Chondrocyte (in vitro differentiated cells): ENCODE results near the gene RSU1. TPM values are rescaled to one million over a fixed set of nuclear protein-coding genes. Genes with fewer than 3 reads are reported as not detected.

Experiments used
- DNase-seq: peaks from one replicate; pipeline ENCODE4 v3.0.0; 2021; ENCODE audit warnings: mixed read lengths, low spot score
- H3K27ac Mint-ChIP-seq: one replicate; pipeline ENCODE4 v1.8.0; 2021; ENCODE audit warnings: mild to moderate bottlenecking, moderate library complexity, mixed read lengths; ENCODE audit not compliant: unreplicated experiment
- H3K27me3 Mint-ChIP-seq: 2 replicates; pipeline ENCODE4 v1.8.0; 2021; ENCODE audit warnings: low read depth, mixed read lengths
- H3K36me3 Mint-ChIP-seq: 2 replicates; pipeline ENCODE4 v1.8.0; 2021; ENCODE audit warnings: low read depth, mixed read lengths
- H3K4me1 Mint-ChIP-seq: 2 replicates; pipeline ENCODE4 v1.8.0; 2021; ENCODE audit warnings: low read depth, mild to moderate bottlenecking, mixed read lengths
- H3K4me3 Mint-ChIP-seq: one replicate; pipeline ENCODE4 v1.8.0; 2021; ENCODE audit warnings: mild to moderate bottlenecking, moderate library complexity, mixed read lengths; ENCODE audit not compliant: unreplicated experiment
- H3K9me3 Mint-ChIP-seq: 2 replicates; pipeline ENCODE4 v1.8.0; 2021; ENCODE audit warnings: low read depth, mixed read lengths
- CTCF ChIP-seq: fragments of 200-600 bp; sonication (generic); IDR thresholded peaks from 2 replicates; pipeline ENCODE4 v1.5.0; 2021; ENCODE audit warnings: antibody characterized with exemption, mild to moderate bottlenecking, moderate library complexity
- total RNA-seq: library from RNA; stranded (reverse); gene quantifications from 3 replicates; pipeline ENCODE4 v1.2.1, GENCODE V29; 2021

Gene RSU1
- total RNA-seq, 1 donor from 2014 or later = 165 TPM

DNA sequence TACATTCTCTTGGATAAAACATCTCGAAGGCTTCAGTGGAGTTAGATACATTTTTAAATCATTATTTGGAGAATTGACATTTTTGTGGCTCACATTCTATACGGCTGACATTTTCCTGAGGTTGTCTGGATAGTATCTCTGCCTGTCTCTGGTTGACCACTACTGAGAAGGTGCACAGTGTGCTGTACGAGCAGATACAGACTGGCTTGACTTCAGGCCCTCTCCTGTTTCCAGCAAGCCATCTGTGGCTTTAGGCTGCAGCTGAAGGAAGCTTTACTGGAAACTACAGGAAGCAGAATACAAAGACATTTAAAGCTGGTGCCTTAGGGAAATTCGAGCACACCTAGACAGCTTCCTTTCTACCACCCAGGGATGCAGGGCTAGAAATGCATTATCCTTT is 39.3 kb upstream of the RSU1 start:
- Mint-ChIP-seq H3K36me3 (no peaks in the 10 kb centered on the region), H3K9me3 (peaks cover 8% of the 10 kb centered on the region), H3K4me1 (peaks cover 18% of the 10 kb centered on the region), H3K27me3 (no peaks in the 10 kb centered on the region), H3K27ac (no peak overlapping the region), H3K4me3 (no peak overlapping the region)
- DNase-seq = no peak
- TF ChIP-seq CTCF = no peak

DNA sequence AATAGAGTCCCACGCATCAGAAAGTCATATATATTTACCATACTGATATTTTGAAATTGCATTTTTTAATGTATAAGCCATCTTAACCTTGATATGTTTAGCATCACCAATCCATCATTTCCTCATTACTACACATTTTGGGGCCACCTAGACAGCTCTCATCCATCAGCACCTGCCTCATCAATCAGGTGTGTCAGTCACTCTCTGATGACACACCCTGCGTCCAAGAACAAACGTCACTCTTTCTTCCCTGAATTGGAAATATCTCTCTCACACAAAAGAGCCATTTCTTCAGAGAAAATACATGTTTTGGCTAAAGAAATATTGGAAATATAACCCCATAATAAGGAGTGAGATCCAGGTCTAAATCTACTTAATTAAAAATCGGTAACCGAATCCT is 38.9 kb upstream of the RSU1 start:
- H3K4me1 Mint-ChIP-seq = peaks cover 18% of the 10 kb centered on the region
- H3K4me3 Mint-ChIP-seq = no peak overlapping the region
- H3K27ac Mint-ChIP-seq = peak overlapping the region; percentile 49
- no peaks in the 10 kb centered on the region for H3K36me3 Mint-ChIP-seq
- H3K9me3 Mint-ChIP-seq = peaks cover 8% of the 10 kb centered on the region
- no peak for TF ChIP-seq CTCF
- H3K27me3 Mint-ChIP-seq = no peaks in the 10 kb centered on the region
- no peak for DNase-seq

DNA sequence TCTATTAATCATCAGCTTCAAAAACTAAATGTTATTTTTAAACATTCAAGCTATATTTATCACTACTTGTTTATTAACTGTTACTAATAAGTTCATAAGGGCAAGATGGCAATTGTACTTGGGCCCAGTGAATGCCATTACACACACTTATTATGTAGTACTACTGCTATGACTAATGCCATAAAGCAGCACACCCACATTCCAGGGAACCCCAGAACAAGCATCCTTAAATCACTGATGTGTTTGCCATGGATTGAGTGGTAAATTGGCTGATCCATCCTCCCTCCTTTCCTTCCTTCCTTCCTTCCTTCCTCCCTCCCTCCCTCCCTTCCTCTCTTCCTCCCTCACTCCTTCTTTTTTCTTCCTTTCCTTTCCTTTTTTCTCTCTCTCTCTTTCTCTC is 37.4 kb upstream of the RSU1 start:
- Mint-ChIP-seq H3K9me3 (no peaks in the 10 kb centered on the region), H3K27me3 (no peaks in the 10 kb centered on the region), H3K4me1 (peaks cover 19% of the 10 kb centered on the region), H3K27ac (no peak overlapping the region), H3K36me3 (no peaks in the 10 kb centered on the region), H3K4me3 (no peak overlapping the region)
- DNase-seq = no peak
- TF ChIP-seq CTCF = no peak

DNA sequence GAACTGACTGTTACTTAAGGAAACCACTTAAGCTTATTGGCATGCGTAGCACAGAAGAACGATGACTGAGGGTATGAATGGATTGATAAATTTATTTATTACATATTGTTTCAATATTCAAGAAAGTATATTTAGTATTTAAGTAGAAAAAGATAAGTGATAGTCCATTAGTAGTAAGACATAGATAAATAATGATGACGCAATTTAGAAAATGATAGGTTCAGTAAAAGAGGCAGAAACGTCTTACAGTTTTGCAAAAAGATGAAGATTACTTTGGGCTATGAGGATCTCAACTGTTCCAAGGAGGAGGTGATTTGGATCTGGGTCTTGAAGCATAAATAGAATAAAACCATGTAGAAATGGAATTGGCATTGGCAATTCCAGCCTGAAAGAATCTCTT is 36.6 kb upstream of the RSU1 start:
- Mint-ChIP-seq H3K9me3 (no peaks in the 10 kb centered on the region), H3K36me3 (no peaks in the 10 kb centered on the region), H3K27ac (no peak overlapping the region), H3K4me1 (peaks cover 27% of the 10 kb centered on the region), H3K27me3 (no peaks in the 10 kb centered on the region), H3K4me3 (no peak overlapping the region)
- no peak for DNase-seq
- TF ChIP-seq CTCF = no peak

GRCh38 chr10:16853201-16853600 is 36.0 kb upstream of the RSU1 start:
- no peak for DNase-seq
- no peaks in the 10 kb centered on the region for H3K36me3 Mint-ChIP-seq

More at GRCh38 chr10:16853201-16853600, 36.0 kb upstream of the RSU1 start:
- Mint-ChIP-seq H3K27ac (no peak overlapping the region), H3K9me3 (no peaks in the 10 kb centered on the region), H3K27me3 (no peaks in the 10 kb centered on the region), H3K4me3 (no peak overlapping the region), H3K4me1 (peaks cover 30% of the 10 kb centered on the region)
- TF ChIP-seq CTCF = peak; percentile 81
